Activated CD4-positive, alpha-beta T cell treated with anti-CD3 and anti-CD28 coated beads, Interleukin-2, amount 10 ng/mL, durations not matched to agents 7 days and 5 days (primary cell): ENCODE results near the gene KLHL9. TPM values are rescaled to one million over a fixed set of nuclear protein-coding genes. Genes with fewer than 3 reads are reported as not detected.
"Not testable (repeated sequence)": the region's sequence is repeated elsewhere in the genome, so short reads cannot be mapped to it uniquely, and the experiment has no call there.

Experiments
- CTCF ChIA-PET: fragments of 350-600 bp; sonication (Branson Sonifier 250); formaldehyde crosslinking; loops from one replicate; lab custom pipeline; 2021; ENCODE audit warnings: antibody characterized with exemption; lab: Charles Lee
- POLR2A ChIA-PET: fragments of 350-600 bp; sonication (Branson Sonifier 250); formaldehyde crosslinking; loops from one replicate; lab custom pipeline; 2021; ENCODE audit warnings: antibody characterized with exemption; lab: Charles Lee
- DNase-seq: peaks from one replicate; pipeline ENCODE4 v3.0.0-alpha.2; 2020
- H3K27ac Mint-ChIP-seq: one replicate; pipeline ENCODE4 v1.8.0; 2021; ENCODE audit warnings: mild to moderate bottlenecking, moderate library complexity, mixed read lengths
- H3K27me3 Mint-ChIP-seq: one replicate; pipeline ENCODE4 v1.8.0; 2021; ENCODE audit warnings: mixed read lengths
- H3K36me3 Mint-ChIP-seq: one replicate; pipeline ENCODE4 v1.8.0; 2021; ENCODE audit warnings: low read depth, mixed read lengths
- H3K4me1 Mint-ChIP-seq: one replicate; pipeline ENCODE4 v1.8.0; 2021; ENCODE audit warnings: mixed read lengths
- H3K4me3 Mint-ChIP-seq: one replicate; pipeline ENCODE4 v1.8.0; 2021; ENCODE audit warnings: mild to moderate bottlenecking, moderate library complexity, mixed read lengths
- H3K9me3 Mint-ChIP-seq: one replicate; pipeline ENCODE4 v1.8.0; 2021; ENCODE audit warnings: mixed read lengths
- total RNA-seq, 2 experiments: library from RNA; stranded (reverse); gene quantifications; one replicate each; pipeline ENCODE4 v1.2.3, GENCODE V29; 2021

The KLHL9 gene, protein sequence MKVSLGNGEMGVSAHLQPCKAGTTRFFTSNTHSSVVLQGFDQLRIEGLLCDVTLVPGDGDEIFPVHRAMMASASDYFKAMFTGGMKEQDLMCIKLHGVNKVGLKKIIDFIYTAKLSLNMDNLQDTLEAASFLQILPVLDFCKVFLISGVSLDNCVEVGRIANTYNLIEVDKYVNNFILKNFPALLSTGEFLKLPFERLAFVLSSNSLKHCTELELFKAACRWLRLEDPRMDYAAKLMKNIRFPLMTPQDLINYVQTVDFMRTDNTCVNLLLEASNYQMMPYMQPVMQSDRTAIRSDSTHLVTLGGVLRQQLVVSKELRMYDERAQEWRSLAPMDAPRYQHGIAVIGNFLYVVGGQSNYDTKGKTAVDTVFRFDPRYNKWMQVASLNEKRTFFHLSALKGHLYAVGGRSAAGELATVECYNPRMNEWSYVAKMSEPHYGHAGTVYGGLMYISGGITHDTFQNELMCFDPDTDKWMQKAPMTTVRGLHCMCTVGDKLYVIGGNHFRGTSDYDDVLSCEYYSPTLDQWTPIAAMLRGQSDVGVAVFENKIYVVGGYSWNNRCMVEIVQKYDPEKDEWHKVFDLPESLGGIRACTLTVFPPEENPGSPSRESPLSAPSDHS
- 10 to 100 TPM; 20.9 to 21.8 TPM for total RNA-seq

DNA sequence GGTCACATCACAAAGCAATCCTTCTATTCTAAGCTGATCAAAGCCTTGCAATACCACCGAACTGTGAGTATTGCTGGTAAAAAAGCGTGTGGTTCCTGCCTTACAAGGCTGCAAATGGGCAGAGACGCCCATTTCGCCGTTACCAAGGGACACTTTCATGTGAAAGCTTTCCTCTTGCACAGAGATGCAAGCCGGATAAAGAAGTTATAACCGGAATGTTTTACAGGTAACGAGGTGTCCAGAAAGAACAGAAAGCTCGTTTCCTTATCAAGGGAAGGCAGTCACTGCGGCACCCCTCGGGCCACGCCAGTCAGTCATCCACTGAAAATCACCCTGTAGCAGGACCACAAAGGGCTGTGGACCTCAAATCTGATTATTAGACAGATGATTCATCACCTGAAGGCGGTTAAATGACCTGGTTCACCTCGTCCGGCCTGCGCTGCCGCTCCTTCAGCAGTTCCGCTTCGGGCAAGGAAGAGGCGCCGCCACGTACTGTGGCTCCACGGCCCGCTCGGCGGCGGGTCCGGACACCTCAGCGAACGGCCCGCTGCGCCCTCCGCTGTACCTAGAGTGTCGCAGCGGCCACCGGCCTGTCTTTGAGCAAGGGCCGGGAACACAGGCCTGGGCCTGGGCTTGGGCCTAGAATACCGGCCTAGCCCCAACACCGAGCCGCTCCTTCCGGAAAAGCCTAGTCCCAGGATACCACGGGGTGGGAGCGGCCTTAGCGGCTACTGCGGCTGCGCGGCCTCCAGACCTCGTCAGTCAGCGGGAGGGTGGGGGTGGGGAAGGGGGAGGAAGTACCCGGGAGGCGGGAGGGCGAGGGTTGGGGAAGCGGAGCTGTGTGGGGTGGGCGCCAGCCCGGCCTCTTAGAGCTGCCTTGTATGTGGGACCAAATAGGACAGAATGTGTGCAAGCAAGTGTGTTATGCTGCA, at the start of gene KLHL9:
Gene KLHL9 (minus strand): TSS at position 704 of the 932 bp plus-strand sequence. CDS start 545 bp downstream, at position 159.
- ChIA-PET CTCF (interaction anchor here (0.8 to 2.0 kb wide), 5 partner anchors 9 to 224 kb away, joined by 3 to 10 read pairs (median 5); no protein-coding TSS in a partner anchor), POLR2A (no interaction called here)
- Mint-ChIP-seq H3K27ac (peak within 1 kb of the TSS; percentile 96), H3K4me3 (peak within 1 kb of the TSS; percentile 91), H3K27me3 (peaks cover 12% of the 10 kb centered on the region), H3K4me1 (peaks cover 50% of the 10 kb centered on the region), H3K36me3 (peaks cover 37% of the 10 kb centered on the region), H3K9me3 (peaks cover 2% of the 10 kb centered on the region)
- peak; percentile 87 for DNase-seq

DNA sequence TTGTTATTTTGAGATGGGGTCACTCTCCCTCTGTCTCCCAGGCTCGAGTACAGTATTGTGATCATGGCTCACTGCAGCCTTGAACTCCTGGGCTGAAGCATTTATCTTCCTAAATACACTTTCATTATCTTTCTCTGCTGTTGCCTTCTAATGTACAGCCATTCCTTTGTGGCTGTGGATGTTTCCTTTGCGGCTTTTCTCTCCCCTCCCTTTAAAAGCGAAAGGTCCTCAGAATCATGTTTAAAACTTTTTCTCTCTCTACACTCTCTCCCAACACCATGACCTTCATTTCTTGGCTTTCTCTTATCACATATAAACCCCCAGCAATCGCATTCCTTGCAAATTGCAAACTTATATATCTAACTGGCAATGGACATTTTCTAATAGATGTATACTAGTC, 48.4 kb upstream of the KLHL9 start:
- POLR2A ChIA-PET = no interaction called here
- Mint-ChIP-seq H3K4me3 (no peak overlapping the region), H3K36me3 (no peaks in the 10 kb centered on the region)

DNA sequence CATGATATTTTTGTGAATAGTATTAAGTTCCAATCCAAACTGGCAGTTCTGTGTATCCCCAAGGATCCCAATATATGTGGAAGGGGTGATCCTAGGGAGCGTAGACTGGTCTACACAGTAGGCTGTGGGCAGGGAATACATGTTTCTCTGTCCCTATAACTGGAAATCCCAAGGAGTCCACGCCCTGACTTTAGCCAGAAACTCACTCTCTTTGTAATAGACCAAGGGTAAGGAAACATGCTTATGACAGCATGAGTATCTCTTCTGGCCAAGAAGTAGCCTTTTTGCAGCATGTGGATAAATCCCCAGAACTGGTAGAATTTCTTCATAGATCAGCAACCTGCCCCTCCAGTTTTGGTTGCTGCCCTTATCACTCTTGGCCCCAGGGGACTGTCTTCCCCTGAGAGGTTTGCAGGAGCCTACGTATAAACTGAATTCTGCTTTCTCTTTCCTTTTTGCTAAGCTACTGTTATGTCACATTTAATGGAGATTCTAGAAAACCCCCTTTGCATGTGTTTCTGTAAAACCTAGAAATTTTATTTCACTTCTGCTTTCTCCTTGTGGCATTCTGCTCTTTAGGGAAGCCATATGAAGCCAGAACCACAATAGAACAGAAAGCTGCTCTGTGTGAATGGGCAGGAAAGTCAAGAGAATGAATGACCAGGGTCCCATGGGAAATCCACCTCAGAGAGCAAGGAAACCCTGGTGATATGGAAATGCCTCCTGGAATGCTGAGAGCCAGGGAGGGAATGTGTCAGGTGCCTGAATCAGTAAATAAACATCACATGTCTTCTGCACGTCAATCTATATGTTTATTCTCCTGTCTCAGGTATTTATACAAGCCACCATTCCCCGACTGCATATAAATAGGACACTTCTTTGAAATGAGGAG, 46.5 kb upstream of the KLHL9 start:
- H3K4me1 Mint-ChIP-seq = peaks cover 23% of the 10 kb centered on the region
- H3K27me3 Mint-ChIP-seq = peaks cover 56% of the 10 kb centered on the region
- H3K9me3 Mint-ChIP-seq = no peaks in the 10 kb centered on the region
- peak overlapping the region; percentile 21 for H3K4me3 Mint-ChIP-seq
- H3K27ac Mint-ChIP-seq = peak overlapping the region; percentile 52
- CTCF ChIA-PET = interaction anchor here (1.7 kb wide), 1 partner anchor 14 kb away, joined by 8 read pairs; no protein-coding TSS in a partner anchor
- no peaks in the 10 kb centered on the region for H3K36me3 Mint-ChIP-seq
- POLR2A ChIA-PET = no interaction called here
- peak; percentile 16 for DNase-seq

More for the DNA sequence above, 48.4 kb upstream of the KLHL9 start:
- peaks cover 23% of the 10 kb centered on the region for H3K4me1 Mint-ChIP-seq
- no peaks in the 10 kb centered on the region for H3K9me3 Mint-ChIP-seq
- CTCF ChIA-PET = no interaction called here
- DNase-seq = no peak
- H3K27me3 Mint-ChIP-seq = peaks cover 63% of the 10 kb centered on the region
- H3K27ac Mint-ChIP-seq = no peak overlapping the region

DNA sequence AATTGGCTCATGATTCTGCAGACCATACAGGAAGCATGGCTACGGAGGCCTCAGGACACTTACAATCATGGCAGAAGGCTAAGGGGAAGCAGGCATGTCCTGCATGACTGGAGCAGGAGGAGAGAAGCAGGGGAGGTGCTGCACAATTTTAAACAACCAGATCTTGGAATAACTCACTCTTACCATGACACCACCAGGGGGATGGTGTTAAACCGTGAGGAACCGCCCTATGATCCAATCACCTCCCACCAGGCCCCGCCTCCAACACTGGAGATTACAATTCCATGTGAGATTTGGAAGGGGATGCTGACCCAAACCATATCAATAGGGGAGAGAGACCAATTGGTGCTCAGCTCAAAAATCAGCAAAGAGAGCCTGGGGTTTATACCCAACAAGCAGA, 36.3 kb upstream of the KLHL9 start:
- H3K36me3 Mint-ChIP-seq, H3K27ac Mint-ChIP-seq, DNase-seq, H3K4me1 Mint-ChIP-seq, CTCF ChIA-PET, POLR2A ChIA-PET, H3K4me3 Mint-ChIP-seq, H3K9me3 Mint-ChIP-seq: not testable (repeated sequence)
- peaks cover 37% of the 10 kb centered on the region for H3K27me3 Mint-ChIP-seq

DNA sequence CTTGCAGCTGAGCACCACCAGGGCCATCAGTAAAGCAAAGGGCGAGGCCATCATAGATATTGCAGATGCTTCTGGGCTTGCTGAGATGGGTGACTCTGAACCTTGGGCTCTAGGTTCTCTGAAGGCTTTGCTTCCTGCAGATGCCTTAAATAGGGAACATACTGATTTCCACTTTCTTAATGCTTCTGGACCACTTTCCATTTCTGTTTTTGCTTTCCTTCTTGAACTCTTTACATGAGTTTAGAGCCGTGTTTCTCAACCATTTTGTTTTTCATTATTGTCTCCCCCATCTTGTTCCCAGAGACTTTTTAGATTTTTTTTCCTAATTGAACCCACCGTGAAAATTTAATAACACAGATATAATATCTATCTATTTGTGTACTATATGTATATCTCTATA, 32.8 kb upstream of the KLHL9 start, which contains the start of gene IFNA13:
Gene IFNA13 (minus strand): TSS at position 101 of the 400 bp plus-strand sequence. CDS start 47 bp downstream, at position 54.
- CTCF ChIA-PET = no interaction called here
- H3K27ac Mint-ChIP-seq = no peak within 1 kb of the TSS

DNA sequence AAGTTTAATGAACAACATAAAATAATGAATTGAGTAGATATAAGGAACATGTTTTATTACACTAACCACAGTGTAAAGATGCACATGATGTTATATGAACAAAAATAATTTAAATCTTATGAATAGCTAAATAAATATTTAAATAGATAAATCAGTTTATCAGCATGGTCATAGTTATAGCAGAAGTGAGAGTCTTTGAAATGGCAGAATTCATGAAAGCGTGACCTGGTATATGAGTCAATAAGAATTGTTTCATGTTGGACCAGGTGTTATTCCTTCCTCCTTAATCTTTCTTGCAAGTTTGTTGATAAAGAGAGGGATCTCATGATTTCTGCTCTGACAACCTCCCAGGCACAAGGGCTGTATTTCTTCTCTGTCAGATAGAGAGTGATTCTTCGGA, 32.0 kb upstream of the KLHL9 start:
- H3K9me3 Mint-ChIP-seq, H3K4me3 Mint-ChIP-seq, H3K27ac Mint-ChIP-seq, CTCF ChIA-PET, H3K36me3 Mint-ChIP-seq, H3K4me1 Mint-ChIP-seq, DNase-seq, POLR2A ChIA-PET: not testable (repeated sequence)
- peaks cover 47% of the 10 kb centered on the region for H3K27me3 Mint-ChIP-seq

More for the DNA sequence above, 32.8 kb upstream of the KLHL9 start, which contains the start of gene IFNA13:
- Mint-ChIP-seq H3K4me3 (no peak within 1 kb of the TSS), H3K36me3 (no peaks in the 10 kb centered on the region), H3K9me3 (no peaks in the 10 kb centered on the region), H3K4me1 (no peaks in the 10 kb centered on the region), H3K27me3 (peaks cover 48% of the 10 kb centered on the region)
- POLR2A ChIA-PET = no interaction called here
- DNase-seq = no peak

DNA sequence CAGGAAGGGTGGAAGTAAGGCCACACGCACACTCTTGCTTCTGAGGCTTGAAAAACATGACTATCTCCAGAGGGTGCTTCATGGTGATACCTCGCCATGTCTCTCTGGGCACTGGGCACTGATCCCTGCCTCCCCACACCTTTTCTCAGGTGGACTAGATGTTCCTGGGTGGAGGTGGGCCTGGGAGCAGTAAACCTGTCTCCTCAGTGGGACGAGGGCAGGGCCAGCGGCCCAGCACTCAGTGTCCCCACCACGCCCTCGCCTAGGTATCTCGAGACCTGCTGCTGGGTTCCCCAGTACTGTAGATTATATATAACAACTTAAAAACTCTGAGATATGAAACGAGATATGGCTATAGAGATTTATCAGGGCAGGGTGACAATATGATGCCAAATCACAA, 27.1 kb upstream of the KLHL9 start:
- Mint-ChIP-seq H3K27me3 (peaks cover 30% of the 10 kb centered on the region), H3K4me1 (peaks cover 16% of the 10 kb centered on the region), H3K27ac (no peak overlapping the region), H3K9me3 (no peaks in the 10 kb centered on the region), H3K36me3 (peaks cover 1% of the 10 kb centered on the region), H3K4me3 (no peak overlapping the region)
- CTCF ChIA-PET = no interaction called here
- POLR2A ChIA-PET = no interaction called here
- DNase-seq = no peak

DNA sequence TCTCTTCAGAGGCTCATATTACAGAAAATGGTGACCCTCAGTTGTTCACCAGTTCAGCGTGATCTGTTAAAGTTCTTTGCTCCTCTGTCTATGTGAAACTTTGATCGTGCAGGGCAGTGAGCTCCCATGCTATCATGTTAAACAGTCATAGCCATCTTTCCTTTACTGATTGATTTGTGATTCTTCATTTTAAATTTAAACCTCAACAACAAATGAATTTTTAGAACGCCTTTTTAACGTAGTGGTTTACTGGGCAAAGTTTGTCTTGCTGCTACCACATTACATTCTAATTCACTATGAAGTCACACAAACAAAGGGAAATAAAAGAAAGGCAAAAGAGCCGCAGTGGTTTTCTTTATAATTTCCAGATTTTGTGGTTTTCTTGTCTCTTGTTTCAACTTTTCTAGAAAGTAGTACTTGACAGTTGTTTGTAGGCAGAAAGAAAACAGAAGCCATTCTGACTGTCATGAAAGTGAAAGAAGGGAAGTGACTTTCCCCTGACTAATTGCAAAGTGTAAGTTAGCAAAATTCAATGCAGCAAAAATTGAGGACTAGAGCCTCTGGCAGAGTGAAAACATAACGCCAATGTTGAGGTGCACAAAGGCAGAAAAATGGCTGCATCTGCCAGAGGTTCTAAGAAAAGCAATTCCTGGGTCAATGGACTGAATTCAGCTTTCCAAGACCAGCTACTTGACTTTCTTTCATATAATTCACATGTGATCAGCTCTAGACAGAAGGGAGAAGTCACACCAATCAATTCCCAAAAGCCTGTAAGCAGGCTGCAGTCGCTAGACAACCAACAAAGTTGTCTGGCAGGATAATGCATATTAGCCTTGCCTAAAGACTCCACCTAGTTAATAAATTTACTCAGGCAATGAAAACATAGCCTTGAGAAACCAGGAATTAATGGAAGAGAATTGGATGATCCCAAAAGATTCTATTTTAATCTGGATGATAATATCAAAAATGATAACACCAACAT, 22.6 kb upstream of the KLHL9 start:
- H3K4me3 Mint-ChIP-seq = peak overlapping the region; percentile 57
- H3K4me1 Mint-ChIP-seq = peaks cover 23% of the 10 kb centered on the region
- CTCF ChIA-PET = no interaction called here
- peak; percentile 28 for DNase-seq
- H3K9me3 Mint-ChIP-seq = peaks cover 6% of the 10 kb centered on the region
- H3K36me3 Mint-ChIP-seq = peaks cover 7% of the 10 kb centered on the region
- POLR2A ChIA-PET = no interaction called here
- peak overlapping the region; percentile 96 for H3K27ac Mint-ChIP-seq
- H3K27me3 Mint-ChIP-seq = peaks cover 32% of the 10 kb centered on the region

DNA sequence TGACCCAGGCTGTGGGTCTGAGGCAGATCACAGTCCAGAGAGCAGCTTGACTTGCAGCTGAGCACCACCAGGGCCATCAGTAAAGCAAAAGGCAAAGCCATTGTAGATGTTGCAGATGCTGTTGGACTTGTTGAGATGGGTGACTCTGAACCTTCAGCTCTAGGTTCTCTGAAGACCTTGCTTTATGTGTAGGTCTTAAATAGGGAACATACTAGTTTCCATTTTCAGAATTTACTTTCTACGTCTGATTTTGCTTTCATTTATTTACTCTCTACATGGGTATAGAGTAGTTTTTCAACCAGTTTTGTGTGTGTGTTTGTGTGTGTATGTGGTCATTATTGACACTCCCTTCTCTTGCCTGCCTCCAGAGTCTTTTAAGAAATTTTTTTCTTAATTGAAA, 15.6 kb upstream of the KLHL9 start, which contains the start of gene IFNA6:
Gene IFNA6 (minus strand): TSS at position 101 of the 400 bp plus-strand sequence. CDS start 0 bp downstream, at position 101.
- H3K9me3 Mint-ChIP-seq = peaks cover 6% of the 10 kb centered on the region
- peaks cover 6% of the 10 kb centered on the region for H3K36me3 Mint-ChIP-seq
- H3K27ac Mint-ChIP-seq = no peak within 1 kb of the TSS
- ChIA-PET CTCF (interaction anchor here (1.8 kb wide), 1 partner anchor 24 kb away, joined by 5 read pairs; no protein-coding TSS in a partner anchor), POLR2A (no interaction called here)
- no peak within 1 kb of the TSS for H3K4me3 Mint-ChIP-seq
- no peaks in the 10 kb centered on the region for H3K4me1 Mint-ChIP-seq
- H3K27me3 Mint-ChIP-seq = peaks cover 69% of the 10 kb centered on the region
- no peak for DNase-seq

DNA sequence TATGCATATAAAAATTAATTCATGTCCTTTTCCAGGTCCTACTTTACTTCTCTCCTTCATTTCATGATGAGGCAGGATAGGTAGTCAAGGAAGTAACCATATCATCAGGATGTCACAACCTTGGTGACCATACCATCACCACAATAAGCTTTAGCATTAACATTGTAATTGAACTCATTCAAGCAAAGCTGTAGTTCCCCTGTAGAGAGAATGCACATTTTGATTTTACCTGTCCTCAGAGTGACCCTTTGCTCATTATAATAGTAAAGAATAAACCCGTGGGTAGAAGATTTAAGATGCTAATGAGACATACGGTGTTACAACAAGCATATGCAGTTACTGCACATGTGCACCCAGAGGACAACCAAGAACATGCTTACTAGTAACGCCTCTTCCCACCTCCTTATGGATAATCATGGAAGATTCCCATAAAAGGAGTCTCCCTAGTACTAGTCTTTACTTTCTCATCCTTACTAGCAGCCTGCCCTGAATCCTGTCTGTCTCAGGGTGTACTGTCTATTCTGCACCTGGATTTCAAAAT, 13.3 kb upstream of the KLHL9 start:
- Mint-ChIP-seq H3K27me3 (peaks cover 69% of the 10 kb centered on the region), H3K36me3 (peaks cover 5% of the 10 kb centered on the region), H3K9me3 (peaks cover 8% of the 10 kb centered on the region), H3K4me1 (no peaks in the 10 kb centered on the region), H3K27ac (no peak overlapping the region), H3K4me3 (no peak overlapping the region)
- ChIA-PET POLR2A (no interaction called here), CTCF (no interaction called here)
- no peak for DNase-seq
